ENCODE measurements around the gene LTA4H. TPM values are rescaled to one million over a fixed set of nuclear protein-coding genes. Genes with fewer than 3 reads are reported as not detected.

Gene LTA4H
- 63.4 and 64.1 TPM in 2 replicates for total RNA-seq

- peaks cover 6% of the 10 kb centered on the region for H3K4me1 Mint-ChIP-seq
- peak; percentile 98 for DNase-seq
- no peak within 1 kb of the TSS for H3K4me3 Mint-ChIP-seq
- H3K27me3 Mint-ChIP-seq: no peaks in the 10 kb centered on the region
- no peak within 1 kb of the TSS for H3K27ac Mint-ChIP-seq
- intact Hi-C loops (cut with micrococcal nuclease): loop anchor here (1.0 to 5.0 kb wide), 8 partner anchors 12 to 872 kb away; partner anchors contain the start of genes AMDHD1, CCDC38, CFAP54 and FGD6
- H3K9me3 Mint-ChIP-seq: no peaks in the 10 kb centered on the region
- H3K36me3 Mint-ChIP-seq (ENCODE audit: low read depth): peaks cover 2% of the 10 kb centered on the region
Measured at GRCh38 chr12:96035283-96036236, at the start of gene LTA4H. LTA4H (minus strand) TSS chr12:96035587; CDS start chr12:96035519, 68 bp downstream.

GRCh38 chr12:96084624-96085023 lies 49.2 kb upstream of the LTA4H start:
- H3K27me3 Mint-ChIP-seq: no peaks in the 10 kb centered on the region
- DNase-seq: no peak
- intact Hi-C loops (cut with micrococcal nuclease): no loop called here
- peaks cover 17% of the 10 kb centered on the region for H3K9me3 Mint-ChIP-seq
- H3K27ac Mint-ChIP-seq: no peak overlapping the region
- H3K36me3 Mint-ChIP-seq (ENCODE audit: low read depth): peaks cover 5% of the 10 kb centered on the region
- H3K4me3 Mint-ChIP-seq: no peak overlapping the region
- no peaks in the 10 kb centered on the region for H3K4me1 Mint-ChIP-seq

GRCh38 chr12:96083020-96083719 lies 47.8 kb upstream of the LTA4H start:
- intact Hi-C loops (cut with micrococcal nuclease): no loop called here
- DNase-seq: no peak
- H3K4me3 Mint-ChIP-seq: no peak overlapping the region
- peaks cover 14% of the 10 kb centered on the region for H3K9me3 Mint-ChIP-seq
- peaks cover 5% of the 10 kb centered on the region for H3K36me3 Mint-ChIP-seq (ENCODE audit: low read depth)
- H3K4me1 Mint-ChIP-seq: no peaks in the 10 kb centered on the region
- H3K27ac Mint-ChIP-seq: no peak overlapping the region
- peaks cover under 1% of the 10 kb centered on the region for H3K27me3 Mint-ChIP-seq

GRCh38 chr12:96081596-96081995 lies 46.2 kb upstream of the LTA4H start:
- intact Hi-C loops (cut with micrococcal nuclease): no loop called here
- Mint-ChIP-seq H3K4me3 (no peak overlapping the region), H3K27me3 (peaks cover 4% of the 10 kb centered on the region), H3K36me3 (ENCODE audit: low read depth) (peaks cover 5% of the 10 kb centered on the region), H3K27ac (no peak overlapping the region), H3K9me3 (peaks cover 11% of the 10 kb centered on the region), H3K4me1 (no peaks in the 10 kb centered on the region)
- no peak for DNase-seq

GRCh38 chr12:96078231-96079135 lies 43.1 kb upstream of the LTA4H start:
- Mint-ChIP-seq H3K36me3 (ENCODE audit: low read depth) (no peaks in the 10 kb centered on the region), H3K4me3 (no peak overlapping the region), H3K4me1 (peaks cover 2% of the 10 kb centered on the region), H3K9me3 (no peaks in the 10 kb centered on the region), H3K27me3 (peaks cover 16% of the 10 kb centered on the region), H3K27ac (no peak overlapping the region)
- DNase-seq: no peak
- intact Hi-C loops (cut with micrococcal nuclease): no loop called here

GRCh38 chr12:96077081-96077480 lies 41.7 kb upstream of the LTA4H start:
- no peak overlapping the region for H3K27ac Mint-ChIP-seq
- peaks cover 6% of the 10 kb centered on the region for H3K4me1 Mint-ChIP-seq
- no peak overlapping the region for H3K4me3 Mint-ChIP-seq
- no peak for DNase-seq
- H3K36me3 Mint-ChIP-seq (ENCODE audit: low read depth): no peaks in the 10 kb centered on the region
- peaks cover 17% of the 10 kb centered on the region for H3K27me3 Mint-ChIP-seq
- intact Hi-C loops (cut with micrococcal nuclease): no loop called here
- no peaks in the 10 kb centered on the region for H3K9me3 Mint-ChIP-seq

GRCh38 chr12:96075560-96075959 lies 40.2 kb upstream of the LTA4H start:
- H3K36me3 Mint-ChIP-seq (ENCODE audit: low read depth): no peaks in the 10 kb centered on the region
- no peak overlapping the region for H3K27ac Mint-ChIP-seq
- H3K4me1 Mint-ChIP-seq: peaks cover 13% of the 10 kb centered on the region
- peaks cover 17% of the 10 kb centered on the region for H3K27me3 Mint-ChIP-seq
- no peaks in the 10 kb centered on the region for H3K9me3 Mint-ChIP-seq
- intact Hi-C loops (cut with micrococcal nuclease): no loop called here
- DNase-seq: no peak
- H3K4me3 Mint-ChIP-seq: no peak overlapping the region

GRCh38 chr12:96073346-96074330 lies 38.3 kb upstream of the LTA4H start:
- peaks cover 16% of the 10 kb centered on the region for H3K4me1 Mint-ChIP-seq
- H3K27ac Mint-ChIP-seq: no peak overlapping the region
- intact Hi-C loops (cut with micrococcal nuclease): no loop called here
- H3K4me3 Mint-ChIP-seq: no peak overlapping the region
- peaks cover 17% of the 10 kb centered on the region for H3K27me3 Mint-ChIP-seq
- DNase-seq: no peak
- no peaks in the 10 kb centered on the region for H3K36me3 Mint-ChIP-seq (ENCODE audit: low read depth)
- no peaks in the 10 kb centered on the region for H3K9me3 Mint-ChIP-seq

- DNase-seq: no peak
- Mint-ChIP-seq H3K4me3 (no peak overlapping the region), H3K27me3 (peaks cover 13% of the 10 kb centered on the region), H3K27ac (peak overlapping the region; percentile 56), H3K9me3 (no peaks in the 10 kb centered on the region), H3K4me1 (peaks cover 16% of the 10 kb centered on the region), H3K36me3 (ENCODE audit: low read depth) (no peaks in the 10 kb centered on the region)
- intact Hi-C loops (cut with micrococcal nuclease): no loop called here
Measured at GRCh38 chr12:96070670-96071279, 35.4 kb upstream of the LTA4H start.

GRCh38 chr12:96069511-96070231 lies 34.3 kb upstream of the LTA4H start:
- Mint-ChIP-seq H3K27ac (no peak overlapping the region), H3K4me3 (no peak overlapping the region), H3K36me3 (ENCODE audit: low read depth) (no peaks in the 10 kb centered on the region), H3K9me3 (no peaks in the 10 kb centered on the region), H3K27me3 (peaks cover 7% of the 10 kb centered on the region), H3K4me1 (peaks cover 20% of the 10 kb centered on the region)
- intact Hi-C loops (cut with micrococcal nuclease): no loop called here
- DNase-seq: no peak

- intact Hi-C loops (cut with micrococcal nuclease): no loop called here
- no peaks in the 10 kb centered on the region for H3K9me3 Mint-ChIP-seq
- H3K27me3 Mint-ChIP-seq: peaks cover 3% of the 10 kb centered on the region
- H3K27ac Mint-ChIP-seq: no peak overlapping the region
- peaks cover 30% of the 10 kb centered on the region for H3K4me1 Mint-ChIP-seq
- no peak overlapping the region for H3K4me3 Mint-ChIP-seq
- no peaks in the 10 kb centered on the region for H3K36me3 Mint-ChIP-seq (ENCODE audit: low read depth)
- no peak for DNase-seq
Measured at GRCh38 chr12:96068636-96069035, 33.2 kb upstream of the LTA4H start.

GRCh38 chr12:96068111-96068510 lies 32.7 kb upstream of the LTA4H start:
- Mint-ChIP-seq H3K36me3 (ENCODE audit: low read depth) (no peaks in the 10 kb centered on the region), H3K27ac (no peak overlapping the region), H3K27me3 (no peaks in the 10 kb centered on the region), H3K4me3 (no peak overlapping the region), H3K9me3 (no peaks in the 10 kb centered on the region), H3K4me1 (peaks cover 29% of the 10 kb centered on the region)
- intact Hi-C loops (cut with micrococcal nuclease): no loop called here
- no peak for DNase-seq

All from activated CD4-positive, alpha-beta T cell treated with anti-CD3 and anti-CD28 coated beads, Interleukin-2, amount 10 ng/mL, durations not matched to agents 24 days and 14 days (primary cell).